ENCODE data around the gene RASAL2. TPM values are rescaled to one million over a fixed set of nuclear protein-coding genes. Genes with fewer than 3 reads are reported as not detected.

Gene RASAL2
- total and polyA plus RNA-seq, 9 of the 15 experiments (the other 6 are each of a cell fraction or from before 2014, with no cell fraction given): 0.13 to 1.0 (median 0.62) TPM

- FAIRE-seq (no peak), ATAC-seq (no peak), DNase-seq (ENCODE audit: extremely low read depth in 1 of 4, low spot score in 3 of 4) (no peak)
- no peaks in the 10 kb centered on the region for H4K20me1 ChIP-seq (replicated peaks; ENCODE audit: control insufficient read depth, insufficient read depth, low read length)
- 0% methylated on average over 4 of the region's 4 CpGs for WGBS (ENCODE audit: insufficient coverage, low coverage, missing lambda C conversion rate)
- no peaks in the 10 kb centered on the region for H3K27me3 ChIP-seq (ENCODE audit: control insufficient read depth in 2 of 2, insufficient read depth in 2 of 2, low read length in 2 of 2)
- no peaks in the 10 kb centered on the region for H3K4me1 ChIP-seq (replicated peaks in 1 of 2; ENCODE audit: control insufficient read depth in 2 of 2, insufficient read depth in 2 of 2, low read length in 2 of 2)
- BruUV-seq (replicated peaks): no TSS peak
- intact Hi-C loops (cut with micrococcal nuclease): no loop called here
- H3K27ac ChIP-seq (ENCODE audit: extremely low read depth, low read depth, low read length): no peak overlapping the region
- POLR2A ChIA-PET: no interaction called here
- H3K9ac ChIP-seq (ENCODE audit: insufficient read depth in 1 of 2, low read depth in 2 of 2, low read length in 2 of 2): no peak overlapping the region
- in situ Hi-C loops (cut with MboI): no loop called here
- no peaks in the 10 kb centered on the region for H3K79me2 ChIP-seq (ENCODE audit: control insufficient read depth, insufficient read depth, low read length)
- no peak overlapping the region for H3K4me2 ChIP-seq (ENCODE audit: insufficient read depth, low read length)
- no peaks in the 10 kb centered on the region for H3K9me1 ChIP-seq (ENCODE audit: control insufficient read depth, insufficient read depth, low read length)
- no peaks in the 10 kb centered on the region for H3K9me3 ChIP-seq (replicated peaks; ENCODE audit: control insufficient read depth, insufficient read depth, low read depth, low read length)
- H3K36me3 ChIP-seq (ENCODE audit: control insufficient read depth, insufficient read depth, low read length): no peaks in the 10 kb centered on the region
- H3K4me3 ChIP-seq: no peak overlapping the region
- CTCF ChIA-PET (ENCODE audit: low intra/inter-chr PET ratio): no interaction called here
- no peak overlapping the region for H2AFZ ChIP-seq (ENCODE audit: low read depth, low read length)
- TF ChIP-seq ZNF696 (CRISPR knock-in tag; conservative IDR thresholded peaks at IDR 0.05) (no peak), ZNF133 (CRISPR knock-in tag; IDR thresholded peaks at IDR 0.05) (no peak), E2F5 (CRISPR knock-in tag; IDR thresholded peaks at IDR 0.05) (no peak), SMARCA4 (IDR thresholded peaks at IDR 0.05) (no peak), XRCC4 (IDR thresholded peaks at IDR 0.05; ENCODE audit: extremely low read depth, insufficient read depth, insufficient read length) (no peak), PHB (CRISPR knock-in tag; IDR thresholded peaks at IDR 0.05) (no peak), ZNF197 (CRISPR knock-in tag; IDR thresholded peaks at IDR 0.05; ENCODE audit: low read depth) (no peak), SRSF9 (IDR thresholded peaks at IDR 0.05; ENCODE audit: borderline replicate concordance, low read depth, low read length) (no peak), FOS (IDR thresholded peaks at IDR 0.05; ENCODE audit: extremely low read depth, insufficient read length) (no peak), ZNF174 (CRISPR knock-in tag; IDR thresholded peaks at IDR 0.05) (no peak), ZNF253 (CRISPR knock-in tag; conservative IDR thresholded peaks at IDR 0.05) (no peak)
- TF ChIP-seq, protein P1, sequence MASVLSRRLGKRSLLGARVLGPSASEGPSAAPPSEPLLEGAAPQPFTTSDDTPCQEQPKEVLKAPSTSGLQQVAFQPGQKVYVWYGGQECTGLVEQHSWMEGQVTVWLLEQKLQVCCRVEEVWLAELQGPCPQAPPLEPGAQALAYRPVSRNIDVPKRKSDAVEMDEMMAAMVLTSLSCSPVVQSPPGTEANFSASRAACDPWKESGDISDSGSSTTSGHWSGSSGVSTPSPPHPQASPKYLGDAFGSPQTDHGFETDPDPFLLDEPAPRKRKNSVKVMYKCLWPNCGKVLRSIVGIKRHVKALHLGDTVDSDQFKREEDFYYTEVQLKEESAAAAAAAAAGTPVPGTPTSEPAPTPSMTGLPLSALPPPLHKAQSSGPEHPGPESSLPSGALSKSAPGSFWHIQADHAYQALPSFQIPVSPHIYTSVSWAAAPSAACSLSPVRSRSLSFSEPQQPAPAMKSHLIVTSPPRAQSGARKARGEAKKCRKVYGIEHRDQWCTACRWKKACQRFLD (CRISPR knock-in tag; IDR thresholded peaks at IDR 0.05): no peak
- TF ChIP-seq, protein P2, sequence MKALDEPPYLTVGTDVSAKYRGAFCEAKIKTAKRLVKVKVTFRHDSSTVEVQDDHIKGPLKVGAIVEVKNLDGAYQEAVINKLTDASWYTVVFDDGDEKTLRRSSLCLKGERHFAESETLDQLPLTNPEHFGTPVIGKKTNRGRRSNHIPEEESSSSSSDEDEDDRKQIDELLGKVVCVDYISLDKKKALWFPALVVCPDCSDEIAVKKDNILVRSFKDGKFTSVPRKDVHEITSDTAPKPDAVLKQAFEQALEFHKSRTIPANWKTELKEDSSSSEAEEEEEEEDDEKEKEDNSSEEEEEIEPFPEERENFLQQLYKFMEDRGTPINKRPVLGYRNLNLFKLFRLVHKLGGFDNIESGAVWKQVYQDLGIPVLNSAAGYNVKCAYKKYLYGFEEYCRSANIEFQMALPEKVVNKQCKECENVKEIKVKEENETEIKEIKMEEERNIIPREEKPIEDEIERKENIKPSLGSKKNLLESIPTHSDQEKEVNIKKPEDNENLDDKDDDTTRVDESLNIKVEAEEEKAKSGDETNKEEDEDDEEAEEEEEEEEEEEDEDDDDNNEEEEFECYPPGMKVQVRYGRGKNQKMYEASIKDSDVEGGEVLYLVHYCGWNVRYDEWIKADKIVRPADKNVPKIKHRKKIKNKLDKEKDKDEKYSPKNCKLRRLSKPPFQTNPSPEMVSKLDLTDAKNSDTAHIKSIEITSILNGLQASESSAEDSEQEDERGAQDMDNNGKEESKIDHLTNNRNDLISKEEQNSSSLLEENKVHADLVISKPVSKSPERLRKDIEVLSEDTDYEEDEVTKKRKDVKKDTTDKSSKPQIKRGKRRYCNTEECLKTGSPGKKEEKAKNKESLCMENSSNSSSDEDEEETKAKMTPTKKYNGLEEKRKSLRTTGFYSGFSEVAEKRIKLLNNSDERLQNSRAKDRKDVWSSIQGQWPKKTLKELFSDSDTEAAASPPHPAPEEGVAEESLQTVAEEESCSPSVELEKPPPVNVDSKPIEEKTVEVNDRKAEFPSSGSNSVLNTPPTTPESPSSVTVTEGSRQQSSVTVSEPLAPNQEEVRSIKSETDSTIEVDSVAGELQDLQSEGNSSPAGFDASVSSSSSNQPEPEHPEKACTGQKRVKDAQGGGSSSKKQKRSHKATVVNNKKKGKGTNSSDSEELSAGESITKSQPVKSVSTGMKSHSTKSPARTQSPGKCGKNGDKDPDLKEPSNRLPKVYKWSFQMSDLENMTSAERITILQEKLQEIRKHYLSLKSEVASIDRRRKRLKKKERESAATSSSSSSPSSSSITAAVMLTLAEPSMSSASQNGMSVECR (CRISPR knock-in tag; IDR thresholded peaks at IDR 0.05): no peak
- TF ChIP-seq, protein P3, sequence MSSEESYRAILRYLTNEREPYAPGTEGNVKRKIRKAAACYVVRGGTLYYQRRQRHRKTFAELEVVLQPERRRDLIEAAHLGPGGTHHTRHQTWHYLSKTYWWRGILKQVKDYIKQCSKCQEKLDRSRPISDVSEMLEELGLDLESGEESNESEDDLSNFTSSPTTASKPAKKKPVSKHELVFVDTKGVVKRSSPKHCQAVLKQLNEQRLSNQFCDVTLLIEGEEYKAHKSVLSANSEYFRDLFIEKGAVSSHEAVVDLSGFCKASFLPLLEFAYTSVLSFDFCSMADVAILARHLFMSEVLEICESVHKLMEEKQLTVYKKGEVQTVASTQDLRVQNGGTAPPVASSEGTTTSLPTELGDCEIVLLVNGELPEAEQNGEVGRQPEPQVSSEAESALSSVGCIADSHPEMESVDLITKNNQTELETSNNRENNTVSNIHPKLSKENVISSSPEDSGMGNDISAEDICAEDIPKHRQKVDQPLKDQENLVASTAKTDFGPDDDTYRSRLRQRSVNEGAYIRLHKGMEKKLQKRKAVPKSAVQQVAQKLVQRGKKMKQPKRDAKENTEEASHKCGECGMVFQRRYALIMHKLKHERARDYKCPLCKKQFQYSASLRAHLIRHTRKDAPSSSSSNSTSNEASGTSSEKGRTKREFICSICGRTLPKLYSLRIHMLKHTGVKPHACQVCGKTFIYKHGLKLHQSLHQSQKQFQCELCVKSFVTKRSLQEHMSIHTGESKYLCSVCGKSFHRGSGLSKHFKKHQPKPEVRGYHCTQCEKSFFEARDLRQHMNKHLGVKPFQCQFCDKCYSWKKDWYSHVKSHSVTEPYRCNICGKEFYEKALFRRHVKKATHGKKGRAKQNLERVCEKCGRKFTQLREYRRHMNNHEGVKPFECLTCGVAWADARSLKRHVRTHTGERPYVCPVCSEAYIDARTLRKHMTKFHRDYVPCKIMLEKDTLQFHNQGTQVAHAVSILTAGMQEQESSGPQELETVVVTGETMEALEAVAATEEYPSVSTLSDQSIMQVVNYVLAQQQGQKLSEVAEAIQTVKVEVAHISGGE (CRISPR knock-in tag; IDR thresholded peaks at IDR 0.05): no peak
Measured at GRCh38 chr1:178118524-178118923, 24.6 kb downstream of the RASAL2 start.

All from K562 (cell line).